ENCODE data around the gene CNIH1.

Gene CNIH1

DNA sequence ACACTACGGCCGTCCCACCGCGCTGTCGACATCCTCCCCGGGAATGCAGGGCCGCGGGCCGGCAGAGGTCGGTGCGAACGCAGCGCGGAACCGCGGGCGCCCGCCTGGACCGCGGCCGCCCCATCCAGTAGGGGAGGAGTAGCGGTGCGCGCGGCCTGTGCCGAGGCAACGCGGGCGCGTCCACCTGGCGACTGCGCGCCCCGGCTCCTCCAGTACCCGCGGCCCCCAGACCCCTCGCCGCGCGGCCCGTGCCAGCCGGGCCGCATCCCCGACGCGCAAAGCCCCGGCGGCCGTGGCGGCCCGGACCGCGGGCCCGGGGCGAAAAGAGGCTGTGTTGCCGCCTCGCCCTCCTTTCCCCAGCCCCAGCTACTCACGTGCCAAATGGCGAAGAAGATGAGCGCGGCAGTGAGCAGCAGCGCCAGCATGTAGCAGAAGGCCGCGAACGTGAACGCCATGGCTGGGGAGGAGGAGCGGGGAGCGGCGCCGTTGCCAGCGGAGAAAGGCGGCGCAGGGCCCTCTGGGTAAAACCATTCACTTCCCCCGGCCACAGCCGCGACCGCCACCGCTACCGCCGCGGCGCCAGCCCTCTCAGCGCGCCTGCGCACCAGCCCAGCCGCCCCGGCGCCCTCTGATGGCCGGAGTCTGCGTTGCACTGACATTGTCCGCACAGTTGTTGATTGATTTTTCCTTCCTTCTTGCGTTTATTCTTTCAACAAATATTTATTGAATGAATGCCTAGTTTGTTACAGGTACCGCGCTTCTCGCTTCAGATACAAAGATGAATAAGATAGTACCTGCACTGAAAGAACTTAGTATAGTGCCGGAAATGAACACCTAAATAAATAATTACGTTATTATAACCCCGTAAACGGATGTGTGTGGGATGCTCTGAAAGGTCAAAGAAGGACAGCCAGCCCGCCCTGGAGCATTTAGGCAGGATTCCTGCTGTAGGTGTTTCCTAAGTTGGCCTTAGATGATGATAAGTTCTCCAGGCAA is at the start of gene CNIH1:
TSS of gene CNIH1 (minus strand) at position 502 of the 996 bp plus-strand sequence. CDS start at position 455, 47 bp downstream.
- peak; percentile 66 for DNase-seq

DNA sequence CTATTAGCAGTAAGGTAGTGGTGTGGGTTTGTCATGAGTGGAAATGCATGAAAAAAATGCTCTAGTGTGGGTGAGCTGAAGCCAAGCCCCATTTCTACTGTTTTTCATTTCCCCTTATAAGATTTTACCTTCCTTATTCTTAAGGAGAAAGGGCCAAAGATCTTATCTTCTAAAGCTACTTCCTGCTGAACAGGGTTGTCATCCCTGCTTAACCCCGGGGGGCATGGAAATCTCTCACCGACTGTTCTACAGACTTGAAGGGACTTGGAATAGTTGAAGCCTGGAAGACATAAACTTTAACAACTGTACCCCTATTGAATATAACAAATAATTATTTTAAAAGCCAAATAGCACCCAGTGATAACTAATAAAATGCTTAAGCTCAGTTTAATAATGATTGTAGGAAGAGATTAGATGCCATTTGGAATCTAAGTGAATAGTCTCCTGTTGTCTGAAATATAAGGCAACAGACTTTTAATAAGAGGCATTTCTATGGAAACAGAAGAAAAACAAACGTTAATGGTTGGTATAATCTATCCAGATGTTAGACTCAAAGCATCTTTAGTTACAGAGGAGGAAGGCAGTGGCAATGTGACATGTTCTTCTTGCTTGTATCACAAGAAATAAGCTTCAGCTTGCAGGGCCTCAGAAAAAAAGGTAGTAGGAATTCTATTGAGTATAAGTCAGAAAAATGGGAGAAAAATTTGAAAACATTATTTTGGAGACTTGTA is 49.4 kb upstream of the CNIH1 start:
- no peak for DNase-seq

DNA sequence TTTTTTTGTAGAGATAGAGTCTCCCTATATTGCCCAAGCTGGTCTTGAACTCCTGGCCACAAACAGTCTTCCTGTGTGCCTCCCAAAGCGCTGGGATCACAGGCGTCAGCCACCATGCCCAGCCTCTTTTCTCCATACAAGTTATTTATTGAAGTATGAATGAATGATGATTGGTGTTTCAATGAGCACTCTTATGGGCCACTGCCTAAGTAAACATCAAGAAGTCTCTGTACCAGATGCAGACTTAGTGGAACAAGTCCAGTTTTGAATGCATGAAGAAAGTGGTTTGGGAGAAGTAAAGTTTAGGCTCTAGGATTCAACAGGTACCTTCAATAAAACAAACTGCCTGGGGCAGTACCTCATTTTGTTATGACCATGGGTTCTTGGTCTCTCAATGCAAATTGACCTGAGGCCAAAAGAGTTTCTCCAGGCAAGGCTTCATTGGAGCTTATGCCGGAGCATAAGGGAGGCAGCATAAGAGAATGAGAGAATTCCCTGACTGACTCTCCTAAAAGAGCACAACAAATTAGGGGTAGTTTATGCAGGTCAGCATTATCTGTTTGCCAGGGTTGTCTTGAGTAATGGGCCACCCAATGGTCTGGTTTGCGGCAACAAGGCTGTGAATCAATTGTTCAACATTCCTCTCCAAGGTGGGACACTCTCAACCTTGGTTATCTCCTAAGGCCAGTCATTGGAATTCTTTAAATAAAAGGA is 48.7 kb upstream of the CNIH1 start:
- DNase-seq, result no peak

DNA sequence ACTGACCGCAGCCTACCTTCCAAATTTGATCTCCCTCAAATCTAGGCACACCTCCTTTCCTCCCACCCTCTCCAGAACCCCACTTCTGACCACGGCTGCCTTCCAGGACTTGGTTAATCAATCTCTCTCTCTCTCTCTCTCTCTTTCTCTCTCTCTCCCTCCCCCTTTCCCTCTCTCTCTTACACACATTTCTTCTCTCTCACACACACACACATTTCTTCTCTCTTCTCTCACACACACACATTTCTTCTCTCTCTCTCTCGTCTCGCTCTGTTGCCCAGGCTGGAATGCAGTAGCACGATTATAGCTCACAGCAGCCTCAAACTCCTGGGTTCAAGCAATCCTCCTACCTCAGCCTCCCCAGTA is 48.1 kb upstream of the CNIH1 start:
- no peak for DNase-seq

DNA sequence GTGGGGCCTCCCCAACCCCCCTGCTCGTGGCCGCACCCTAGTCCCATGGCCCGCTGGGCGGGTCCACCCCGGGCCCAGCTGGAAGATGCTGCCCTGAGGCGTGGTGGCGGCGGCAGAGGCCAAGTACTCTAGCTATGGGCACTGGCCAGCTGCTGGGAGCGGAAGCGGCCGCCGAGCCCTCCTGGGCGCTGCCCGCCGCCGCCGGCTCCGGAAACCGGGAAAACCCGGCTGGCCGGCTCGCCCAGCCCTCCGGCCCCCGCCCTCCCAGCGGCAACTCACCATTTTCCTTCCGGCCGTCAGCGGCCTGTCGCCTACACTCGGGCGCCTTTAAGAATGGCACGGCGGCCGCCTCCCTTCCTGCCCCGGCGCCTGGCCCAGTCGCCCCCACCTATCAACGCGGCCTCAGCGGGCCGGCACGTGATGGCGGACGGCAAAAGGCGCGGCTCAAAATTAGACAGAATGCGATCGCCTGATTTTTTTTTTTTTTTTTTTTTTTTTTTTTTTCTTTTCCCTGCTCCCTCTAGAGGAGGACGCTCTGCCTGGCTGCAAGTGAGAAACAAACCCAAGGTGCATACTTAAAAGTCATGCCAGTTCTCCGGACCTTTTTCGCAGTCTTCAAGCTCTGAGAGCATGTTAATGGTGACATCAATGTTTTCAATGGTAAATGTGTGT is 47.6 kb upstream of the CNIH1 start, which contains the start of gene GMFB:
TSS of gene GMFB (minus strand) at position 335 of the 672 bp plus-strand sequence. CDS start at position 282, 53 bp downstream.
- peak; percentile 56 for DNase-seq

DNA sequence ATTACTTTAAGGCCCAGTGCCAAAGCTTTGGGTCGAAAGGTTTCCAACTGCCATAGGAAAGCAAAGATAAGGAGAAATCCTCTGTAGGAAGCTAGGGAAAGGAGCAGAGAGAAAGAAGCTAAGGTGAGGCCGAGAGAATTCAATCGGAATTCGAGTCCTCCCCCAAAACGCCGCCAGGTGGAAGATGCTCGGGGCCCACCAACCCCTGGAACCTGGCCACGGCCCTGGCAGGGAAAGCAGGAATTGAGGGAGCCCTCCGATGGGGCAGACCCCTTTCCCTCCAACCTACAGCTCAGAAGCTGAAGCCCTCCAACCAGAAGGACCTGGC is 47.1 kb upstream of the CNIH1 start:
- DNase-seq, result no peak

DNA sequence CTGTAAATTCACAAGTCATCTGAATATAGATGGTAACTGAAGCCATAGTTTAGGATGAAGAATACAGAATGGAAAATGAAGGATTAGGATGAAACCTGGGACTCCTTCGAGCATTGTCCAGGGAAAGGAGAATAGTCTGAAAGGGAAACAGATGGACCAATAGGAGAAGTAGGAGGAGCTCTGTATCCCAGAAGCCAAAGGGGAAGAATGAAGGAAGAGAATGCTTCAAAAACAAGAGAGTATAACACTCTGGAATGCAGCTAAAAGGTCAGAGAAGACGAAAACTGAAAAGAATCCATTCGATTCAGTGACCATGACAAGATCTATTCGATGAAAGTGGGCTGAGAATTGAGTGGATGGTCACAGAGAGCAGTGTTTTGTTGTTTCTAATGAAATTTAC is 46.6 kb upstream of the CNIH1 start:
- no peak for DNase-seq

DNA sequence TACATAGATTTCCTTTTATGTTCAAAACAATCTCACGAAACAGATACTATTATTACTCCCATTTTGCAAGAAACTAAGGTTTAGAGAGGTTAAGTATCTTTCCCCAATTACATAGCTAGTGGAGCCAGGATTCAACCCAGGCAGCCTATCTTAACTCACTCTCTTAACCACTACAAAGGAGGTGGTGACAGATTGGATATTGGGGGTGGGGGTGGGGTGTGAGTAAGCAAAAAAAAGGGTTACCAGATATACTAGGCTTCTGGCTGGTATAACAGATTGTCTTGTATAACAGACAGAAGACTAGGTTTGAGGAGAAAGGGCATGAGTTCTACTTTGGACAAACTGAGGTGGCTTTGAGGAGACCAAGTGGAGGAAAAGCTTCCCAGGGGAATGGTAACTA is 45.5 kb upstream of the CNIH1 start:
- no peak for DNase-seq

DNA sequence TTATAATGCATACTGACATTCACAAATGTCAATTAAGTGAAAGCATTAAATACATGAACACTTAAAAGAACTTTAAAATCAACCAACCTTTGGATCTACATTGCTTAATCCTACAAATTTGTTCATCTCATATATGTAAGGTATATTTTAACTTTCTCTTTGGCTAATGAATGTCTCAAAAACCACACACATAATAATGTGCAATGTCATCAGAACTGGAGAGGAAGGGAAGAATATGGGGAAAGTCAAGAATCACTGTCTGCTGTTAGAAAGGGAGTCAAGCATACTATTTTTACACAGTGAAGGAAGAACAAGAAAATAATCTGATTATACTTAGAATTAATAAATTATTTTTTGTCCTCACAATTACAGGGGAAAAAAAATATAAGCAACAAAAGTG is 42.7 kb upstream of the CNIH1 start:
- no peak for DNase-seq

DNA sequence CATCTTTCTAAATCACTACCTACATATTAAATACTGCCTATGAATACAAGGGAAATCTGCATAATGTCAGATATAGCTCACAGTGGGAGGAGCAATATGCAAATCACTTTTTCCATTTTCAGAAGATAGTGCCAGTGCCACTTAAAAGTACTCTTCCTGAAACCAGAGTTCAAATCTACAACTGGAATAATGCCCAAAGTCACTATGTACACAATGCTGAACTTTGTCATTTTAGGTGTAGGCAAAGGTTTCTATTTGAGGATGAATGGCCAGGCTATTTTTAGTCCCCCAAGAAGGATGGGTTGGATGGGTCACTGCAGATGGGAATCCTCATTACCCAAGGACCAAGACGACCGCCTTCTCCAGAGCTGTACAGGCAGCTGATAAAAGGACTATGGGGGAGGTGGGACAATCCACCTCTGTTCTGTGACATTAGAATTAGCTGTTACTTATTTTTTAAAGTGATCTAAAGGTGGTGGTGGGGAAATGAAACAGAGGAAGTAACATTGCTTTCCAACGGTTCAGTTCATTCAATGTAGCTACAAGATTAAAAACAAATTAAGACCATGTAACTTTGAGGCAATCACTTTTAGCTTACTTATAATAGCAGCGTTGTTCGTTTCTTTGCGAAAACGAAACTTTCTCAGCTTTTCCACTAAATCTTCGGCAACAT is 42.0 kb upstream of the CNIH1 start:
- no peak for DNase-seq

DNA sequence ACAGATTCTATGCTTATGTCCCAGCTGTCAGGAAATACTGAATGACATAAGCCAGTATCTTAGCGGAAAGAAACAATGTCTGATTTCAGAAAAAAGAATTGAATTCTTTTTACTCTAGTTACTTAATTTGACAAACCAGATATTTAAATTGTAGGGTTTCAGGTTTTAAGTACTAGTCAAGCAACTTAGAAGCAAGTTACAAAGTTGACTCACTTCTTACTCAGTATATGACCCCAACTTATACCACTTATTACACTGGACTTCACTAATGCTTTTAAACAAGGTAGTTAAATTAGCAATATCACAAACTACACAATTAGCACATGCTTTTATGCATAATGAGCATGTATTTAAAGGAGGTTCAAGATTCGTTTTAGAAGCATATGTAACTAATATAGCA is 40.5 kb upstream of the CNIH1 start:
- DNase-seq, result no peak

DNA sequence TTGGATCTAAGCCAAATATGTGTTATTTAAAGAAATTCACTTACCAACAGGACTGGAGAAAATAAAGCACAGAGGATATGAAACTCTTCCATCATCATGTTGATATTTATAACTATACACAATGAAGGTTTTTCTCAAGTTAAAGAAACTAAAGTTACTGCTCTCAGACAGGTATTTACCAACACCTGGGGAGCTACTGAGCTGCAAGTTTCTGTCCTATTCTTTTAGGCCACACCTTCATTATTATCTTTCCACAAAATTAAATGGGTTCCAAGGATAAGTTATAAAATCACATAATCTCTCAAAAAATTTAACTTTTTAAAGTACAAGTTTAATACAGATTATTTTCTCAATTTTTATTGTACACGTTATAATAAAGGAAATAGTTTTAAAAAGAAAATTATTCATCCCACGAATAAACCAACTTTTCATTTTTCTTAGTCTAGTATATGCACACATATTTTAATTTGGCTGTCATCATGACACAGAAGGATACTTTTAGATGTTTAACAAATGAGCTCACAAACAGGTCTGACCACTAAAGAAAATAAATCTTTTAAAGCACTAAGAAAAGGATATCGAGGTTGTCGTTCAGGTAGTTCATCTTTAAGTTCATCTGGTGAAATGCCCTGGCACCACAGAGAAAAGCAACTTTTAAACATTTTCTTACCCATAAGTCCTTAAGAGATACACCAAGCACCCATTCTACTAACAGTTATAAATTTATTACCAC is 39.8 kb upstream of the CNIH1 start:
- DNase-seq, result no peak

DNA sequence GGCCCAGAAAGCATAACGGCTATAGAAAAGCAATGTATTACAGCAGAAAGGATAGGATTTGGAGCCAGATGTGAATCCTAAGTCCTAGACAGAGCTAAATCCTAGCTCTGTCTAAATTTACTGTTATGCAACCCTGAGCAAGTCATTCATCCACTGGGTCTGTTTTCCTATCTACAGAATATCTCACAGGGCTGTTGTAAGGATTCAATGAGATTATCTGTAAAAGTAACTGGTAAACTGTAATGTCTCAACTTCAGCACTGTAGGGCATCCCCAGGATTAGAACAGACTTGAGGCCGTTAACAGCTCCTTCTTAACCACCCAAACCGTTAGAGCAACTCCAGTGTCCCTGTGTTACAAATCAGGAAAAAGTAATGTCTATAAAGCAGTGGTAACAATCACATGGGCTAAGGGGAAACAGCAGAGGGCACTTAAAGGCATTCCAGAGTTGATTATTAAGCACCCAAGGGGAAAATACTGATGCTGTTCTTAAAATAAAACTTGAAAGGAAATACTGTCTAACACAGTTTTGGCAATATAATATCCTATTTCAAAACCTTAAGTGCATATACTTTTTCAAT is 37.6 kb upstream of the CNIH1 start:
- DNase-seq, result no peak

DNA sequence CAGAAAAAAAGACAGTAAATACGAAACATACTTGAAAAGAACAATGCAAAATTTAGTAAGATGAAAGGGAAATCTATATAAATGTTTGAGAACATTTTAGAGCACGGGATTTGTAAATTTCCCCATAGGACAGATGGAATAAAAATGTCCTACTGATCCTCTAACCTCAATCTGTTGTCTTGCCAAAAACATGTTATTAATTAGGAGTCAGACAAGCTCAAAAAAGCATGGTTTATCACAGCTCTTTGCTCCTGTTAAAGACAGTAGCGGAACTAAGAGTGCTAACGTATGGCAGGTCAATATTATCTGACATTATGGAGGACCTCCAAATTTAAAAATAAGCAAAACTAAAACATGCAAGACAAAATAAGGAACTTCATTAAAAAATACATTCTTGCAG is 34.7 kb upstream of the CNIH1 start:
- no peak for DNase-seq

DNA sequence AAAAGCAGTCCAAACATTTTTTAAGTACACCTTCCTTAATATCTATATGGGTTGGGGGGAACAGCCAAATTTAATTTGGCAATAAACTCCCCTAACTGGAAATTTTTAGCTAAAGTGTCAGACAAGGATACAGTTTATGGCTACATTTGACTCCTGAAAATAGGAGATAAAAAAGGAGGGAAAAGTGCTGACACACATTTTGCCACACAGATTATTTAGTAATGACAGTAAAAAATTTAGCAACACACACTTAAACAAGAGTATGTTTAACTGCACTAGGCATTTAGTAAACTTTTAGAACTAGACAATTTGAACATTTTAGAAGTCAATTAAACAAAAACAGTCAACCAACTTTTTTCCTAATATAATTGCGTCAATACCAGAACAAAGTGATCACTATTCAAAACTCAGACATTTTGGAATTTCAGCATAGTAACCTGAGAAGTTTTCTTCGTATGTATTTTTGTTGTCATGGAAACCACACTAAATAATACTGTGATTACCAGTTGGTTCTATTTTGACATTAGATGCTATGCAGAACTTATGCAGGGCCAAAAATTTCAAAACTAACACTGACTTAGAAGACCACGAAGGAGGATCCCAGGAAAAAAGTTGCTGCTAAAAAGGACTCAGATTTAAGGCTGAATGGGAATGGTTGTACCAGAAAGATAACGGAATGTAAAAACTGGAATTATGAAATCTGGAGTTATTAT is 34.2 kb upstream of the CNIH1 start:
- DNase-seq, result no peak

DNA sequence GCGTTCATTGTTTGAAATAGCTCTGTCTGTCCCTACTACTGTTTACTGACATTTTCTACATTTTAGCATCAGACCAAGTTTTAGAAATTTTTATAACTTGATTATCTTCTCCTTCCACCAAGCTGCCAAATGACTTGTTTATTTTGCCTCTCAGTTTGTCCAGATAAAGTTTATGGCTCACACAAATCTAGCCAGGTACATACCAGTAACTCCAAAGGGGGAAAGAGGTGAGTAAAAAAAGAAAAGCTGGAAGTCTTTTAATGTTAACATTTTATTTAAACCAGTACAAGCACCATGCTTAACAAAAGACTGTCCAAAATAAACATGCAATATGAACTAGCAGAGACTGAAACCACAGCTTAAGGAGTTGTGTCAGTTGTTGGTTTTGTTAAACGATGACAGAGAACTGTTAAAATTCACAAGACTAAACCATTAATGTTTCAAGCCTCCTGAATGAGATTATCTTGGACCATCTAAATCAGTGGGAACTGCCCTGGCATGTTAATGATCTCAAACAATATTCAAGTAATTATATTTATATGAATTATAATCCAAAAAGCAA is 33.1 kb upstream of the CNIH1 start:
- DNase-seq, result no peak

DNA sequence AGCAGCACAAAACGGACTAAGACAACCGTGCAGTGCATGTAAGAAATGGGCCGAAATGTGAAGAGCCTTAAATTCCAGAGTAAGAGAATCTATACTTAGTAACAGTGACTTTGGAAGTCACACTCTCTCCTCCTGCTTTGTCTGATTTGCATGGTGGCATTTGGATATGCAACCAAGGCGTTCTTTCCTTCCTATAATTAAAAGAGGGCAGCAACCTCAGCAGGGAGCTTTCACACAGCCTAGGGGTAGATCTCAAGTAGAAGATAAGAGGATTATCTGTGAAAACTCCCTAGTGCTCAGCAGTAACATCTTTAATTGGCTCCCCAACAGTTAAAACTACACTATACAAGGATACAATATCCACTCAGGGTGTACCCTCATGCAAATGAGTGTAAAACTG is 31.1 kb upstream of the CNIH1 start:
- no peak for DNase-seq

DNA sequence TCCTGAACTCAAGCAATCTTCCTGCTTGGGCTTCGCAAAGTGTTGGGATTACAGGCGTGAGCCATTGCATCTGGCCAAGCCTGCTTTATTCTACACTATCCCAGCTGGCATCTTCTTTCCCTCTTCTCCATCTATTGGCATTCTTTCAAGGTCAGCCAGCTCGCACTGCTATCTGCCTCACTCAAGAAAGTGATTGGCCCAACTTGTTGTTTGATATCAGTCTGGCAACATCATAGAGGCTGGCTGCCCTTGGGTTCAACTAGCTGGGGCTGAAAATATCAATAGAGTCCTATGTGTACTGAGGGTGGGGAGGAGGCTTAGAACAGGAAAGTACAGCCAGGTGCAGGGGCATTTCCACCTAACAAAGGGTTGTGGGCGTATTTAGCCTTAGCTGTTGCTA is 30.5 kb upstream of the CNIH1 start:
- no peak for DNase-seq

DNA sequence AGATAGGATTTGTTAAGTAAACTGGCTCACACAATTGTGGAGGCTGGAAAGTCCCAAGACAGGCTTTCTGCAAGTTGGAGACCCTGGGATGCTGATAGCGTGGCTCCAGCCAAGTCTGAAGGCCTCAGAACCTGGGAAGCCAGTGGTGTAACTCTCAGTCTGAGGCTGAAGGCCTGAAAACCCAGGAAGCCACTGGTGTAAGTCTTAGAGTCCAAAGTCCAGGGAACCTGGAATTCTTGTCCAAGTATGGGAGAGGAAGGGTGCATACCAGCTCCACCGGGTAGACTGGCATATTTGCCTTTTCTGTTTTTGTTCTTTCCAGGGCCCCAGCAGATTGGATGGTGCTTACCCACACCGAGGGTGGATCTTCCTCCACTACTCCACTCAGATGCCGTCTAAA is 29.5 kb upstream of the CNIH1 start:
- no peak for DNase-seq

DNA sequence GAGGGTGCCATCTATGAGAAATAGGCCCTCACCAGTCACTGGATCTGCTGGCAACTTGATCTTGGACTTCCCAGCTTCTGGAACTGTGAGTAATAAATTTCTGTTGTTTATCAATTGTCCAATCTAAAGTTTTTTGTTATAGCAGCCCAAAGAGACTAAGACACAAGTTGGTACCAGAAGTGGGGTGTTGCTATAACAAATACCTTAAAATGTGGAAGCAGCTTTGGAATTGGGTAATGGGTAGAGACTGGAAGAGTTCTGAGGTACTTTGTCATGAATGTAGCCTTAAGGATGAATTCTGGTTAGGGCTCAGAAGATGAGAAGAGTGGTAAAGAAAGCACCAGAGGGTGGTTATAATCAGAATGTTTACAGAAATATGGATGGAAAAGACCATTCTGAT is 26.1 kb upstream of the CNIH1 start:
- DNase-seq, result no peak

All from KG1 (cell line).